Activated T-cell treated with anti-CD3 and anti-CD28 coated beads for 1 hour (primary cell): ENCODE data around the gene AIFM3.
"Not testable (repeated sequence)": the region's sequence is repeated elsewhere in the genome, so short reads cannot be mapped to it uniquely, and the experiment has no call there.

Experiments
- DNase-seq: peaks from one replicate; pipeline ENCODE4 v3.0.0-alpha.2; 2020; ENCODE audit warnings: low read depth

The AIFM3 gene

GRCh38 chr22:20957683-20958431 lies 9.2 kb upstream of the AIFM3 start:
- no peak for DNase-seq

- DNase-seq: no peak
Measured at GRCh38 chr22:20959578-20960461, 7.2 kb upstream of the AIFM3 start.

- no peak for DNase-seq
Measured at GRCh38 chr22:20960609-20961008, 6.4 kb upstream of the AIFM3 start.

GRCh38 chr22:20962491-20962945 lies 4.5 kb upstream of the AIFM3 start:
- DNase-seq: no peak

- DNase-seq: no peak
Measured at GRCh38 chr22:20963201-20964052, 3.6 kb upstream of the AIFM3 start.

- DNase-seq: no peak
Measured at GRCh38 chr22:20964090-20964798, 2.8 kb upstream of the AIFM3 start.

- DNase-seq: no peak
Measured at GRCh38 chr22:20964799-20965103, 2.3 kb upstream of the AIFM3 start.

- DNase-seq: no peak
Measured at GRCh38 chr22:20965104-20965887, 1.8 kb upstream of the AIFM3 start.

GRCh38 chr22:20965888-20966855 lies 883 bp upstream of the AIFM3 start:
- DNase-seq: no peak

- DNase-seq: no peak
Measured at GRCh38 chr22:20967697-20968211, 699 bp downstream of the AIFM3 start.

- no peak for DNase-seq
Measured at GRCh38 chr22:20968281-20968977, 1.4 kb downstream of the AIFM3 start.

- DNase-seq: no peak
Measured at GRCh38 chr22:20970939-20971657, 4.0 kb downstream of the AIFM3 start.

- DNase-seq: not testable (repeated sequence)
Measured at GRCh38 chr22:20972014-20972694, 5.1 kb downstream of the AIFM3 start.

GRCh38 chr22:20972933-20973577 lies 6.0 kb downstream of the AIFM3 start:
- DNase-seq: no peak

GRCh38 chr22:20973634-20974286 lies 6.7 kb downstream of the AIFM3 start:
- no peak for DNase-seq

- DNase-seq: no peak
Measured at GRCh38 chr22:20974336-20974955, 7.4 kb downstream of the AIFM3 start.
